Measurements from ENCODE around the gene KRTAP12-1.
"Not testable (repeated sequence)": the region's sequence is repeated elsewhere in the genome, so short reads cannot be mapped to it uniquely, and the experiment has no call there.

The KRTAP12-1 gene

GRCh38 chr21:44640761-44641160 is 41.2 kb downstream of the KRTAP12-1 start:
- H3K4me3 ChIP-seq: no peak overlapping the region
- peaks cover 6% of the 10 kb centered on the region; the same call in 1 of the 2 replicates for H3K9me3 ChIP-seq (ENCODE audit: low read depth, low read length)
- TF ChIP-seq FOXP2 (optimal IDR thresholded peaks at IDR 0.05; ENCODE audit: control extremely low read depth, extremely low read length, insufficient read depth): no peak
- TF ChIP-seq POLR2AphosphoS5 (IDR thresholded peaks at IDR 0.05; ENCODE audit: borderline replicate concordance, low read depth, low read length): no peak
- TF ChIP-seq EZH2 (IDR thresholded peaks at IDR 0.05): no peak
- peaks cover 10% of the 10 kb centered on the region for H3K36me3 ChIP-seq (ENCODE audit: insufficient read depth, low read length)
- no peak overlapping the region for H3K27ac ChIP-seq
- DNase-seq (ENCODE audit: low read depth, low spot score): no peak
- H3K9ac ChIP-seq (ENCODE audit: insufficient read length): no peak overlapping the region

- H3K9ac ChIP-seq (ENCODE audit: insufficient read length): no peak overlapping the region
- H3K4me3 ChIP-seq: no peak overlapping the region
- TF ChIP-seq EZH2 (IDR thresholded peaks at IDR 0.05) (no peak), POLR2AphosphoS5 (IDR thresholded peaks at IDR 0.05; ENCODE audit: borderline replicate concordance, low read depth, low read length) (no peak), FOXP2 (optimal IDR thresholded peaks at IDR 0.05; ENCODE audit: control extremely low read depth, extremely low read length, insufficient read depth) (no peak)
- peaks cover 3% of the 10 kb centered on the region for H3K36me3 ChIP-seq (ENCODE audit: insufficient read depth, low read length)
- H3K27ac ChIP-seq: no peak overlapping the region
- H3K9me3 ChIP-seq (ENCODE audit: low read depth, low read length): peaks cover 2% of the 10 kb centered on the region; the same call in 1 of the 2 replicates
- DNase-seq (ENCODE audit: low read depth, low spot score): no peak
These were observed 42.7 kb downstream of the KRTAP12-1 start for GRCh38 chr21:44639331-44639655.

GRCh38 chr21:44638506-44639330 is 43.2 kb downstream of the KRTAP12-1 start:
- not testable (repeated sequence) for H3K4me3 ChIP-seq, H3K27ac ChIP-seq

GRCh38 chr21:44637851-44638348 is 44.1 kb downstream of the KRTAP12-1 start:
- not testable (repeated sequence) for H3K9ac ChIP-seq (ENCODE audit: insufficient read length); H3K4me3 ChIP-seq; H3K9me3 ChIP-seq (ENCODE audit: low read depth, low read length); H3K27ac ChIP-seq; DNase-seq (ENCODE audit: low read depth, low spot score); H3K36me3 ChIP-seq (ENCODE audit: insufficient read depth, low read length)

More at GRCh38 chr21:44638506-44639330, 43.2 kb downstream of the KRTAP12-1 start:
- H3K9me3 ChIP-seq (ENCODE audit: low read depth, low read length); H3K36me3 ChIP-seq (ENCODE audit: insufficient read depth, low read length); DNase-seq (ENCODE audit: low read depth, low spot score); H3K9ac ChIP-seq (ENCODE audit: insufficient read length): not testable (repeated sequence)

- H3K4me3 ChIP-seq: no peak within 1 kb of the TSS
- no peak within 1 kb of the TSS for H3K27ac ChIP-seq
- DNase-seq (ENCODE audit: low read depth, low spot score): no peak
- no peaks in the 10 kb centered on the region for H3K36me3 ChIP-seq (ENCODE audit: insufficient read depth, low read length)
- H3K9ac ChIP-seq (ENCODE audit: insufficient read length): no peak within 1 kb of the TSS
- TF ChIP-seq POLR2AphosphoS5 (IDR thresholded peaks at IDR 0.05; ENCODE audit: borderline replicate concordance, low read depth, low read length) (no peak), FOXP2 (optimal IDR thresholded peaks at IDR 0.05; ENCODE audit: control extremely low read depth, extremely low read length, insufficient read depth) (no peak), EZH2 (IDR thresholded peaks at IDR 0.05) (no peak)
- no peaks in the 10 kb centered on the region for H3K9me3 ChIP-seq (ENCODE audit: low read depth, low read length)
These were observed 44.7 kb downstream of the KRTAP12-1 start, which contains the start of gene KRTAP10-10 for GRCh38 chr21:44637018-44637850. Gene KRTAP10-10, plus strand, starts transcription at chr21:44637356. Its CDS starts 62 bp downstream, at chr21:44637418.

GRCh38 chr21:44636209-44637017 is 45.5 kb downstream of the KRTAP12-1 start:
- no peak for TF ChIP-seq POLR2AphosphoS5 (IDR thresholded peaks at IDR 0.05; ENCODE audit: borderline replicate concordance, low read depth, low read length)
- TF ChIP-seq FOXP2 (optimal IDR thresholded peaks at IDR 0.05; ENCODE audit: control extremely low read depth, extremely low read length, insufficient read depth): no peak
- no peak for TF ChIP-seq EZH2 (IDR thresholded peaks at IDR 0.05)
- DNase-seq (ENCODE audit: low read depth, low spot score): no peak
- Histone ChIP-seq H3K9ac (ENCODE audit: insufficient read length) (no peak overlapping the region), H3K27ac (no peak overlapping the region), H3K36me3 (ENCODE audit: insufficient read depth, low read length) (peaks cover 3% of the 10 kb centered on the region; the same call in 1 of the 2 replicates), H3K9me3 (ENCODE audit: low read depth, low read length) (no peaks in the 10 kb centered on the region), H3K4me3 (no peak overlapping the region)

GRCh38 chr21:44632067-44632466 is 49.9 kb downstream of the KRTAP12-1 start:
- Histone ChIP-seq H3K36me3 (ENCODE audit: insufficient read depth, low read length) (peaks cover 19% of the 10 kb centered on the region), H3K4me3 (no peak overlapping the region), H3K9me3 (ENCODE audit: low read depth, low read length) (no peaks in the 10 kb centered on the region), H3K9ac (ENCODE audit: insufficient read length) (no peak overlapping the region), H3K27ac (no peak overlapping the region)
- TF ChIP-seq POLR2AphosphoS5 (IDR thresholded peaks at IDR 0.05; ENCODE audit: borderline replicate concordance, low read depth, low read length) (no peak), FOXP2 (optimal IDR thresholded peaks at IDR 0.05; ENCODE audit: control extremely low read depth, extremely low read length, insufficient read depth) (no peak), EZH2 (IDR thresholded peaks at IDR 0.05) (no peak)
- DNase-seq (ENCODE audit: low read depth, low spot score): no peak
